OCI-LY7 (cell line): ENCODE results near the gene ITGA8. TPM values are rescaled to one million over a fixed set of nuclear protein-coding genes. Genes with fewer than 3 reads are reported as not detected.

Experiments used
- BruUV-seq: library from RNA; stranded (reverse); fragments of 400-500 nt; replicated peaks from 2 replicates; lab custom pipeline; 2021; lab: Mats Ljungman, UMichigan
- CTCF ChIA-PET: fragments of 300-600 bp; sonication (Branson Sonifier 250); formaldehyde crosslinking; loops from one replicate; lab custom pipeline; 2022; ENCODE audit warnings: antibody characterized with exemption; ENCODE audit not compliant: unreplicated experiment; lab: Charles Lee
- POLR2A ChIA-PET: fragments of 300-600 bp; sonication (Branson Sonifier 250); formaldehyde crosslinking; loops from one replicate; lab custom pipeline; 2022; ENCODE audit warnings: antibody characterized with exemption; lab: Charles Lee
- DNase-seq: peaks from one replicate; pipeline ENCODE4 v3.0.0-alpha.2; 2015; ENCODE audit warnings: low spot score
- H2AFZ ChIP-seq: fragments of 200-600 bp; sonication (generic), shearing (Covaris generic); 2 replicates; pipeline ENCODE4 v1.6.1; 2014; ENCODE audit warnings: mild to moderate bottlenecking, antibody characterized with exemption, low read length, moderate library complexity
- H3K27ac ChIP-seq: fragments of 200-600 bp; sonication (generic); 2 replicates; pipeline ENCODE4 v1.5.1; 2014; ENCODE audit warnings: mixed run types, low read depth, mild to moderate bottlenecking, moderate library complexity, low read length, inconsistent platforms; ENCODE audit not compliant: poor library complexity, severe bottlenecking
- H3K36me3 ChIP-seq: fragments of 200-600 bp; sonication (generic); 2 replicates; pipeline ENCODE4 v1.6.1; 2014; ENCODE audit warnings: mild to moderate bottlenecking, antibody characterized with exemption, low read length, moderate library complexity, mixed read lengths; ENCODE audit not compliant: insufficient read depth
- H3K4me1 ChIP-seq: fragments of 200-600 bp; sonication (generic); 2 replicates; pipeline ENCODE4 v1.5.1; 2014; ENCODE audit warnings: mild to moderate bottlenecking, low read length; ENCODE audit not compliant: insufficient read depth, poor library complexity, severe bottlenecking
- H3K4me2 ChIP-seq: fragments of 200-600 bp; sonication (generic); 2 replicates; pipeline ENCODE4 v1.6.1; 2014; ENCODE audit warnings: mild to moderate bottlenecking, low read length
- H3K4me3 ChIP-seq: fragments of 200-600 bp; sonication (generic); 2 replicates; pipeline ENCODE4 v1.5.1; 2014; ENCODE audit warnings: mild to moderate bottlenecking, low read depth, low read length; ENCODE audit not compliant: poor library complexity, severe bottlenecking
- H3K79me2 ChIP-seq: fragments of 200-600 bp; sonication (generic); 2 replicates; pipeline ENCODE4 v1.6.1; 2016; ENCODE audit warnings: low read depth, mild to moderate bottlenecking, low read length, moderate library complexity, mixed read lengths; ENCODE audit not compliant: insufficient read depth
- H3K9me2 ChIP-seq: fragments of 200-600 bp; sonication (generic); 2 replicates; pipeline ENCODE4 v1.6.1; 2016; ENCODE audit warnings: mild to moderate bottlenecking, low read length, mixed read lengths; ENCODE audit not compliant: insufficient read depth
- H3K9me3 ChIP-seq: fragments of 200-600 bp; sonication (generic); 2 replicates; pipeline ENCODE4 v1.6.1; 2014; ENCODE audit warnings: mild to moderate bottlenecking, mixed run types, low read length, mixed read lengths
- H4K20me1 ChIP-seq: fragments of 200-600 bp; sonication (generic); 2 replicates; pipeline ENCODE4 v1.6.1; 2014; ENCODE audit warnings: mild to moderate bottlenecking, antibody characterized with exemption, low read length, moderate library complexity, mixed read lengths; ENCODE audit not compliant: insufficient read depth
- CTCF ChIP-seq: fragments of 200-600 bp; sonication (generic); conservative IDR thresholded peaks from 2 replicates; pipeline ENCODE4 v1.5.1; 2014; ENCODE audit warnings: mild to moderate bottlenecking, antibody characterized with exemption, low read length, moderate library complexity, mixed read lengths
- EZH2phosphoT487 ChIP-seq: fragments of 200-600 bp; sonication (generic); IDR thresholded peaks from 2 replicates; pipeline ENCODE4 v1.6.1; 2018; ENCODE audit warnings: low read depth, borderline replicate concordance, mild to moderate bottlenecking, mixed run types, antibody characterized with exemption, low read length, moderate library complexity, mixed read lengths
- intact Hi-C: fragments of 100-400 bp; cut with micrococcal nuclease; formaldehyde crosslinking; loops from one replicate; pipeline ENCODE4 v1.10.0; 2022; ENCODE audit not compliant: unreplicated experiment
- total RNA-seq, 2 experiments: library from RNA; depleted of rRNA in 1 of 2; stranded (reverse); fragments of >200 nt in 1 of 2; shearing (Covaris generic) in 1 of 2; gene quantifications; 2 replicates each; pipeline ENCODE4 v1.2.3, GENCODE V29; 2014 to 2022

ITGA8 gene
- total RNA-seq, 2 experiments from 2014 or later = not detected

- H3K27ac ChIP-seq = no peak overlapping the region
- no peaks in the 10 kb centered on the region for H3K4me1 ChIP-seq
- H3K4me2 ChIP-seq = no peak overlapping the region
- H3K36me3 ChIP-seq = no peaks in the 10 kb centered on the region
- BruUV-seq = no TSS peak
- H4K20me1 ChIP-seq = no peaks in the 10 kb centered on the region
- H3K9me3 ChIP-seq = no peaks in the 10 kb centered on the region
- TF ChIP-seq CTCF (0 out of 2 replicates have a peak, but pooled peaks have one; percentile 25), EZH2phosphoT487 (no peak)
- intact Hi-C loops = loop anchor here (10.0 kb wide), 1 partner anchor 281 kb away; no protein-coding TSS in a partner anchor
- no peak for DNase-seq
- no peak overlapping the region for H2AFZ ChIP-seq
- no peaks in the 10 kb centered on the region for H3K79me2 ChIP-seq
- no peak overlapping the region for H3K4me3 ChIP-seq
- ChIA-PET CTCF (no interaction called here), POLR2A (interaction anchor here (0.9 kb wide), 1 partner anchor 9 kb away, joined by 4 read pairs; no protein-coding TSS in a partner anchor)
- H3K9me2 ChIP-seq = no peaks in the 10 kb centered on the region
Observed at GRCh38 chr10:15715619-15716227, 4.0 kb downstream of the ITGA8 start.

- no peak overlapping the region for H3K27ac ChIP-seq
- DNase-seq = no peak
- no peak overlapping the region for H3K4me3 ChIP-seq
- intact Hi-C loops = loop anchor here (10.0 kb wide), 1 partner anchor 280 kb away; no protein-coding TSS in a partner anchor
- no peaks in the 10 kb centered on the region for H3K4me1 ChIP-seq
- H3K4me2 ChIP-seq = no peak overlapping the region
- no peaks in the 10 kb centered on the region for H3K9me2 ChIP-seq
- no peaks in the 10 kb centered on the region for H4K20me1 ChIP-seq
- H3K79me2 ChIP-seq = no peaks in the 10 kb centered on the region
- H3K36me3 ChIP-seq = no peaks in the 10 kb centered on the region
- no peaks in the 10 kb centered on the region for H3K9me3 ChIP-seq
- ChIA-PET POLR2A (no interaction called here), CTCF (no interaction called here)
- no peak overlapping the region for H2AFZ ChIP-seq
- TF ChIP-seq CTCF (no peak), EZH2phosphoT487 (no peak)
- BruUV-seq = no TSS peak
Observed at GRCh38 chr10:15714847-15715246, 4.9 kb downstream of the ITGA8 start.

DNA sequence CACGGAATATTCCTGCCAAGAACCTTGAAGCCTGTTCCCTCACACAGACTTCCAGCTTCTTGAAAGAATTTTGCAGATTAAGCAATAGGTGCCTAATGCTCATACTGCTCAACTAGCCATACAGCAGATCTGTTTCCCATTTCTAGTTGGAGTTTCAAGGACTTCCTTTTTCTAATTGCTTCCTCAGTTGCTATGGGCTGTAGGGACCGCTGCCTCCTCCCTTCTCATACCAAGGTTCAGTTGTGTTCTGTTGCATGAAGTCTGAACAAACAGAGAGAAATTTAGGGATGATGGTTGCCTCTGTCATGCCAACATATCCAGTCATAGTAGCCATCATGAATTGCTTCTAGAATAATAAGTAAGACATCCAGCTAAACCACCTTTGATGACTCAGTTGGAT is 6.8 kb downstream of the ITGA8 start:
- no peaks in the 10 kb centered on the region for H3K79me2 ChIP-seq
- no peaks in the 10 kb centered on the region for H3K36me3 ChIP-seq
- POLR2A ChIA-PET = interaction anchor here (1.0 kb wide), 1 partner anchor 11 kb away, joined by 3 read pairs; no protein-coding TSS in a partner anchor
- intact Hi-C loops = loop anchor here (10.0 kb wide), 1 partner anchor 278 kb away; no protein-coding TSS in a partner anchor
- no peaks in the 10 kb centered on the region for H3K4me1 ChIP-seq
- no TSS peak for BruUV-seq
- no peak overlapping the region for H2AFZ ChIP-seq
- H4K20me1 ChIP-seq = no peaks in the 10 kb centered on the region
- no peak overlapping the region for H3K4me2 ChIP-seq
- H3K4me3 ChIP-seq = no peak overlapping the region
- CTCF ChIA-PET = interaction anchor here (0.5 kb wide), 1 partner anchor 834 kb away, joined by 3 read pairs; no protein-coding TSS in a partner anchor
- H3K27ac ChIP-seq = no peak overlapping the region
- no peak for DNase-seq
- no peaks in the 10 kb centered on the region for H3K9me2 ChIP-seq
- TF ChIP-seq CTCF = no peak
- TF ChIP-seq EZH2phosphoT487 = no peak
- no peaks in the 10 kb centered on the region for H3K9me3 ChIP-seq
